ENCODE data around the gene OR13F1. TPM values are rescaled to one million over a fixed set of nuclear protein-coding genes. Genes with fewer than 3 reads are reported as not detected.

The OR13F1 gene
- total RNA-seq, 1 experiment from 2014 or later: not detected

DNA sequence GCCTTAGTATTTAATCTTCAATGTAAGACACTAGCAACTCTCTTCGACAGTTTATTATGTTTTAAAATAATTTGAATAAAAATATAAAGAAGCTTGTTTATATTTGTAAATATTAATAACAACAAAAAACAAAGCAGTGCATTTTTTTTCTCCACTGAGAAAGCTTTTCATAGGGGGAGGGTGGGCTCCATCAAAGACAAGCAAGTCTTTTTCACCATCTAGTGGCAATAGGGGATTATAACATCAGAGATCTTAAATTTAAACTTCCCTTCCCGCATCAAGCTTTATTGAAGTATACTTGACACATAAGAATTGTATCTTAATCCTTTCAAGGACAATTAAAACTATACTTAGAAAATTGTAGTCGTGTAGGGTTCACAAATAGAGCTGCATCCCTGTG, 9.3 kb upstream of the OR13F1 start:
- Histone ChIP-seq H4K20me1 (ENCODE audit: insufficient read depth) (no peaks in the 10 kb centered on the region), H3K36me3 (ENCODE audit: control insufficient read depth in 1 of 2, insufficient read depth in 2 of 2, low read length in 2 of 2) (no peaks in the 10 kb centered on the region), H3K79me2 (ENCODE audit: insufficient read depth, low read length) (no peaks in the 10 kb centered on the region), H3K4me1 (ENCODE audit: control insufficient read depth in 1 of 2, insufficient read depth in 2 of 2, low read length in 2 of 2) (no peaks in the 10 kb centered on the region), H3K9ac (ENCODE audit: low read length) (no peak overlapping the region), H3K9me2 (ENCODE audit: insufficient read depth) (no peaks in the 10 kb centered on the region), H2AFZ (ENCODE audit: low read depth, low read length, poor library complexity, severe bottlenecking) (no peak overlapping the region), H3K27me3 (ENCODE audit: insufficient read depth, low read length) (no peaks in the 10 kb centered on the region), H3K27ac (ENCODE audit: low read depth, low read length) (no peak overlapping the region), H3K9me3 (ENCODE audit: control insufficient read depth in 1 of 2, insufficient read depth in 1 of 2, low read depth in 1 of 2, low read length in 2 of 2) (no peaks in the 10 kb centered on the region), H3K4me2 (ENCODE audit: low read length) (no peak overlapping the region), H3K4me3 (replicated peaks in 1 of 2; ENCODE audit: low read depth in 1 of 2, low read length in 2 of 2) (no peak overlapping the region)
- intact Hi-C loops (cut with micrococcal nuclease): loop anchor here (2.0 kb wide), 1 partner anchor 188 kb away; no protein-coding TSS in a partner anchor
- ChIA-PET POLR2A (no interaction called here), CTCF (interaction anchor here (0.7 to 1.1 kb wide), 2 partner anchors 18 to 249 kb away, joined by 4 read pairs; no protein-coding TSS in a partner anchor), RAD21 (ENCODE audit: low non-redundant PET in 1 of 2, low total read pairs in 2 of 2, uncharacterized antibody in 2 of 2, unreplicated experiment in 2 of 2) (no interaction called here)
- DNase-seq (ENCODE audit: low read depth, low spot score) (no peak), ATAC-seq (0 out of 2 replicates have a peak, but pooled peaks have one; percentile 36)
- no TSS peak for BruUV-seq (replicated peaks)
- TF ChIP-seq SP1 (IDR thresholded peaks at IDR 0.05; ENCODE audit: low read depth): no peak
- no peak for TF ChIP-seq POLR2AphosphoS5 (IDR thresholded peaks at IDR 0.05; ENCODE audit: low read depth, low read length)
- no peak for TF ChIP-seq TCF7L2 (IDR thresholded peaks at IDR 0.05; ENCODE audit: borderline replicate concordance, extremely low read depth, insufficient read depth, insufficient read length)
- no peak for TF ChIP-seq SRF (IDR thresholded peaks at IDR 0.05; ENCODE audit: low read depth)
- TF ChIP-seq RAD21 (IDR thresholded peaks at IDR 0.05; ENCODE audit: low read depth): peak; percentile 36
- TF ChIP-seq, protein P1, sequence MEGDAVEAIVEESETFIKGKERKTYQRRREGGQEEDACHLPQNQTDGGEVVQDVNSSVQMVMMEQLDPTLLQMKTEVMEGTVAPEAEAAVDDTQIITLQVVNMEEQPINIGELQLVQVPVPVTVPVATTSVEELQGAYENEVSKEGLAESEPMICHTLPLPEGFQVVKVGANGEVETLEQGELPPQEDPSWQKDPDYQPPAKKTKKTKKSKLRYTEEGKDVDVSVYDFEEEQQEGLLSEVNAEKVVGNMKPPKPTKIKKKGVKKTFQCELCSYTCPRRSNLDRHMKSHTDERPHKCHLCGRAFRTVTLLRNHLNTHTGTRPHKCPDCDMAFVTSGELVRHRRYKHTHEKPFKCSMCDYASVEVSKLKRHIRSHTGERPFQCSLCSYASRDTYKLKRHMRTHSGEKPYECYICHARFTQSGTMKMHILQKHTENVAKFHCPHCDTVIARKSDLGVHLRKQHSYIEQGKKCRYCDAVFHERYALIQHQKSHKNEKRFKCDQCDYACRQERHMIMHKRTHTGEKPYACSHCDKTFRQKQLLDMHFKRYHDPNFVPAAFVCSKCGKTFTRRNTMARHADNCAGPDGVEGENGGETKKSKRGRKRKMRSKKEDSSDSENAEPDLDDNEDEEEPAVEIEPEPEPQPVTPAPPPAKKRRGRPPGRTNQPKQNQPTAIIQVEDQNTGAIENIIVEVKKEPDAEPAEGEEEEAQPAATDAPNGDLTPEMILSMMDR (IDR thresholded peaks at IDR 0.05 in 2 of 3, conservative IDR thresholded peaks at IDR 0.05 in 1 of 3; ENCODE audit: borderline replicate concordance in 1 of 3, insufficient read depth in 1 of 3, low read depth in 2 of 3, low read length in 2 of 3): peak in 2 of 3 experiments; percentile 10 to 19; a peak in 2 of 6 replicates
- TF ChIP-seq SIN3A (IDR thresholded peaks at IDR 0.05; ENCODE audit: low read depth): no peak

DNA sequence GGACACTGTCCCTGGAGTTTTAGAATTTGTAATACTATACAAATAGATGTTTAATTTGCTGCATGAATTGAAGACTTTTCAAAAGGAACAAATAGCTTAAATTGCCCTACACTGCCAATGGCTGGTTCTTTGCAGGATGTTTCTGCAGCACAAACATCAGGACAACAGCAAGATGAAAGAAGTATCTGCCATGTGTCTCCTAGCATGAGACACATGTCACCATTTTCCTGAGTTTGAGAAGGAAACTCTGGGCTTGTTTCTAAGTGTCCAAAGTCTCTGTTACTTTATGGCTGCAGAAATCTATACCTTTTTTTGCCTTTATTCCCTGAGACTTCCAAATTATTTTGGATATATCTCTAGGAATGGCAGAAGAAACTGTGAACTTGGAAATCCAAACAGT, 623 bp upstream of the OR13F1 start:
- Histone ChIP-seq H4K20me1 (ENCODE audit: insufficient read depth) (no peaks in the 10 kb centered on the region), H3K79me2 (ENCODE audit: insufficient read depth, low read length) (no peaks in the 10 kb centered on the region), H3K4me2 (ENCODE audit: low read length) (no peak overlapping the region), H2AFZ (ENCODE audit: low read depth, low read length, poor library complexity, severe bottlenecking) (no peak overlapping the region), H3K4me3 (replicated peaks in 1 of 2; ENCODE audit: low read depth in 1 of 2, low read length in 2 of 2) (no peak overlapping the region), H3K4me1 (ENCODE audit: control insufficient read depth in 1 of 2, insufficient read depth in 2 of 2, low read length in 2 of 2) (no peaks in the 10 kb centered on the region), H3K9ac (ENCODE audit: low read length) (no peak overlapping the region), H3K9me3 (ENCODE audit: control insufficient read depth in 1 of 2, insufficient read depth in 1 of 2, low read depth in 1 of 2, low read length in 2 of 2) (no peaks in the 10 kb centered on the region), H3K36me3 (ENCODE audit: control insufficient read depth in 1 of 2, insufficient read depth in 2 of 2, low read length in 2 of 2) (no peaks in the 10 kb centered on the region), H3K27ac (ENCODE audit: low read depth, low read length) (no peak overlapping the region), H3K9me2 (ENCODE audit: insufficient read depth) (no peaks in the 10 kb centered on the region), H3K27me3 (ENCODE audit: insufficient read depth, low read length) (no peaks in the 10 kb centered on the region)
- RAD21 ChIA-PET (ENCODE audit: low non-redundant PET in 1 of 2, low total read pairs in 2 of 2, uncharacterized antibody in 2 of 2, unreplicated experiment in 2 of 2): no interaction called here
- no peak for ATAC-seq
- CTCF ChIA-PET: no interaction called here
- no peak for DNase-seq (ENCODE audit: low read depth, low spot score)
- POLR2A ChIA-PET: no interaction called here
- intact Hi-C loops (cut with micrococcal nuclease): no loop called here
- no TSS peak for BruUV-seq (replicated peaks)
- no peak for TF ChIP-seq SP1 (IDR thresholded peaks at IDR 0.05; ENCODE audit: low read depth)
- TF ChIP-seq POLR2AphosphoS5 (IDR thresholded peaks at IDR 0.05; ENCODE audit: low read depth, low read length): no peak
- TF ChIP-seq ZNF274 (IDR thresholded peaks at IDR 0.05; ENCODE audit: low read depth, low read length): no peak
- TF ChIP-seq, protein P2, sequence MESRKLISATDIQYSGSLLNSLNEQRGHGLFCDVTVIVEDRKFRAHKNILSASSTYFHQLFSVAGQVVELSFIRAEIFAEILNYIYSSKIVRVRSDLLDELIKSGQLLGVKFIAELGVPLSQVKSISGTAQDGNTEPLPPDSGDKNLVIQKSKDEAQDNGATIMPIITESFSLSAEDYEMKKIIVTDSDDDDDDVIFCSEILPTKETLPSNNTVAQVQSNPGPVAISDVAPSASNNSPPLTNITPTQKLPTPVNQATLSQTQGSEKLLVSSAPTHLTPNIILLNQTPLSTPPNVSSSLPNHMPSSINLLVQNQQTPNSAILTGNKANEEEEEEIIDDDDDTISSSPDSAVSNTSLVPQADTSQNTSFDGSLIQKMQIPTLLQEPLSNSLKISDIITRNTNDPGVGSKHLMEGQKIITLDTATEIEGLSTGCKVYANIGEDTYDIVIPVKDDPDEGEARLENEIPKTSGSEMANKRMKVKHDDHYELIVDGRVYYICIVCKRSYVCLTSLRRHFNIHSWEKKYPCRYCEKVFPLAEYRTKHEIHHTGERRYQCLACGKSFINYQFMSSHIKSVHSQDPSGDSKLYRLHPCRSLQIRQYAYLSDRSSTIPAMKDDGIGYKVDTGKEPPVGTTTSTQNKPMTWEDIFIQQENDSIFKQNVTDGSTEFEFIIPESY (IDR thresholded peaks at IDR 0.05; ENCODE audit: extremely low read depth, insufficient replicate concordance, low read length): no peak
- TF ChIP-seq ZFX (IDR thresholded peaks at IDR 0.05): no peak
- no peak for TF ChIP-seq EZH2 (IDR thresholded peaks at IDR 0.05)
- TF ChIP-seq ELF1 (IDR thresholded peaks at IDR 0.05; ENCODE audit: borderline replicate concordance, low read depth): no peak
- TF ChIP-seq, protein P1 (IDR thresholded peaks at IDR 0.05 in 2 of 3, conservative IDR thresholded peaks at IDR 0.05 in 1 of 3; ENCODE audit: borderline replicate concordance in 1 of 3, insufficient read depth in 1 of 3, low read depth in 2 of 3, low read length in 2 of 3): no peak
